ENCODE data around the gene KIRREL3. TPM values are rescaled to one million over a fixed set of nuclear protein-coding genes. Genes with fewer than 3 reads are reported as not detected.

Gene KIRREL3
- total and polyA plus RNA-seq, 2 donors (not counting 3 experiments of a cell fraction or from before 2014, with no cell fraction given), result not detected

DNA sequence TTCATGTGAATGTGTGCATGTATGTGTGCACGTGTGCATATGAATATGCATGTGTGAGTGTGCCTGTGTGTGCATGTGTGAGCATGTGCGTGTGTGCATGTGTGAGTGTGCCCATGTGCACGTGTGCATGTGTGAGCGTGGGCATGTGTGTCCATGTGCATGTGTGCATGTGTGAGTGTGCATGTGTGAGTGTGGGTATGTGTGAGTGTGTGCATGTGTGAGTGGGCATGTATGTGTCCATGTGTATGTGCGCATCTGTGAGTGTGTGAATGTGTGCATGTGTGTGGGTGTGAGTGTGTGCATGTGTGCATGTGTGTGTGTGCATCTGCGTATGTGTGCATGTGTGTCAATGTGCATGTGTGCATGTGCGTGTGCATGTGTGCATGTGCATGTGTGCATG, 550.4 kb downstream of the KIRREL3 start:
- intact Hi-C loops (cut with micrococcal nuclease), result no loop called here
- no peak overlapping the region for H2AFZ ChIP-seq (ENCODE audit: low read depth, low read length)
- no peaks in the 10 kb centered on the region for H3K79me2 ChIP-seq (ENCODE audit: control insufficient read depth, insufficient read depth, low read length)
- peaks cover 0 to 3% of the 10 kb centered on the region in 2 experiments for H3K27me3 ChIP-seq (ENCODE audit: control insufficient read depth in 2 of 2, insufficient read depth in 2 of 2, low read length in 2 of 2)
- H3K9ac ChIP-seq (replicated peaks; ENCODE audit: extremely low read depth, insufficient read depth, low read length), result no peak overlapping the region
- DNase-seq (ENCODE audit: low read depth, low spot score) (no peak), FAIRE-seq (no peak)
- POLR2A ChIA-PET, result no interaction called here
- H3K4me3 ChIP-seq (replicated peaks in 1 of 3; ENCODE audit: insufficient read depth in 1 of 3, low read depth in 1 of 3, low read length in 3 of 3), result no peak overlapping the region
- no peaks in the 10 kb centered on the region for H3K9me3 ChIP-seq (replicated peaks; ENCODE audit: control insufficient read depth, insufficient read depth, low read length)
- H3K4me1 ChIP-seq (ENCODE audit: control insufficient read depth, extremely low read depth, insufficient read depth, low read length), result no peaks in the 10 kb centered on the region
- no peak overlapping the region for H3K27ac ChIP-seq (ENCODE audit: insufficient read depth, low read depth, low read length)
- no peaks in the 10 kb centered on the region for H4K20me1 ChIP-seq (replicated peaks; ENCODE audit: control insufficient read depth, extremely low read depth, insufficient read depth, low read length)
- no peak overlapping the region for H3K4me2 ChIP-seq (ENCODE audit: insufficient read depth, low read length)
- TF ChIP-seq MYC (IDR thresholded peaks at IDR 0.05; ENCODE audit: low read depth, low read length), result no peak
- TF ChIP-seq, protein P1, sequence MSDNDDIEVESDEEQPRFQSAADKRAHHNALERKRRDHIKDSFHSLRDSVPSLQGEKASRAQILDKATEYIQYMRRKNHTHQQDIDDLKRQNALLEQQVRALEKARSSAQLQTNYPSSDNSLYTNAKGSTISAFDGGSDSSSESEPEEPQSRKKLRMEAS (IDR thresholded peaks at IDR 0.05; ENCODE audit: insufficient read depth, insufficient read length), result no peak
- dilution Hi-C loops (cut with MboI; ENCODE audit: extremely low pct_ligation_motif_present, low sequenced_read_pairs), result no loop called here
- CTCF ChIA-PET, result no interaction called here
- no peaks in the 10 kb centered on the region for H3K9me1 ChIP-seq (replicated peaks; ENCODE audit: control insufficient read depth, extremely low read depth, insufficient read depth, low read length)
- H3K36me3 ChIP-seq (ENCODE audit: control insufficient read depth in 2 of 2, extremely low read depth in 1 of 2, insufficient read depth in 2 of 2, low read length in 2 of 2), result no peaks in the 10 kb centered on the region
- no TSS peak for BruUV-seq (replicated peaks)

DNA sequence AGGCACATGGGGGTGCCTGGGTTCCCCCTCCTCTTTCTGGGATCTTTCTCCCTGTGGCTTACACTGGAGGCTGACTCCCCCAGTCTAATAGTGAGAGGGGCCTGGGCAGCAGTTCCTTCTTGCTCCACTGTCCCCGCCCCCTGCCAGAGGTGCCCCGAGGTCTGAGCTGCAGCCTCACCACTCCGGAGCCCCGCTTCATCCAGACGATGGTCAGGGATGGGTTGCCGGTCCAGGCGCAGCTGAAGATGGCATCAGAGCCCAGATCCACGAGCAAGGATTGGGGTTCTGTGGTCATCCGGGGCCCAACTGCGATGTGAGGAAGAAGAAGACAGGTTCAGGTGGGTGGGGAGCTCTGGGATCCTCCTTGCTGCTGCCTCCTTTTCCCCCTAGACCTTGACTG, 554.0 kb downstream of the KIRREL3 start:
- FAIRE-seq (no peak), DNase-seq (ENCODE audit: low read depth, low spot score) (no peak)
- Histone ChIP-seq H3K4me1 (ENCODE audit: control insufficient read depth, extremely low read depth, insufficient read depth, low read length) (no peaks in the 10 kb centered on the region), H3K36me3 (ENCODE audit: control insufficient read depth in 2 of 2, extremely low read depth in 1 of 2, insufficient read depth in 2 of 2, low read length in 2 of 2) (no peaks in the 10 kb centered on the region), H3K4me3 (replicated peaks in 1 of 3; ENCODE audit: insufficient read depth in 1 of 3, low read depth in 1 of 3, low read length in 3 of 3) (no peak overlapping the region), H3K9me3 (replicated peaks; ENCODE audit: control insufficient read depth, insufficient read depth, low read length) (no peaks in the 10 kb centered on the region), H3K27ac (ENCODE audit: insufficient read depth, low read depth, low read length) (no peak overlapping the region), H3K27me3 (ENCODE audit: control insufficient read depth in 2 of 2, insufficient read depth in 2 of 2, low read length in 2 of 2) (no peaks in the 10 kb centered on the region), H3K4me2 (ENCODE audit: insufficient read depth, low read length) (no peak overlapping the region), H2AFZ (ENCODE audit: low read depth, low read length) (no peak overlapping the region), H3K9me1 (replicated peaks; ENCODE audit: control insufficient read depth, extremely low read depth, insufficient read depth, low read length) (no peaks in the 10 kb centered on the region), H3K9ac (replicated peaks; ENCODE audit: extremely low read depth, insufficient read depth, low read length) (no peak overlapping the region), H3K79me2 (ENCODE audit: control insufficient read depth, insufficient read depth, low read length) (no peaks in the 10 kb centered on the region), H4K20me1 (replicated peaks; ENCODE audit: control insufficient read depth, extremely low read depth, insufficient read depth, low read length) (no peaks in the 10 kb centered on the region)
- dilution Hi-C loops (cut with MboI; ENCODE audit: extremely low pct_ligation_motif_present, low sequenced_read_pairs) (no loop called here), intact Hi-C loops (cut with micrococcal nuclease) (no loop called here)
- BruUV-seq (replicated peaks), result no TSS peak
- CTCF ChIA-PET, result interaction anchor here (0.8 to 10.1 kb wide), 4 partner anchors 10 to 1711 kb away, joined by 3 to 231 read pairs (median 3); no protein-coding TSS in a partner anchor
- TF ChIP-seq, protein P1 (IDR thresholded peaks at IDR 0.05; ENCODE audit: insufficient read depth, insufficient read length), result no peak
- TF ChIP-seq EZH2 (IDR thresholded peaks at IDR 0.05; ENCODE audit: borderline replicate concordance, low read depth, low read length, severe bottlenecking), result no peak
- TF ChIP-seq GATA2 (IDR thresholded peaks at IDR 0.05; ENCODE audit: insufficient read depth, insufficient read length, low read depth, low read length), result no peak
- TF ChIP-seq, protein P2, sequence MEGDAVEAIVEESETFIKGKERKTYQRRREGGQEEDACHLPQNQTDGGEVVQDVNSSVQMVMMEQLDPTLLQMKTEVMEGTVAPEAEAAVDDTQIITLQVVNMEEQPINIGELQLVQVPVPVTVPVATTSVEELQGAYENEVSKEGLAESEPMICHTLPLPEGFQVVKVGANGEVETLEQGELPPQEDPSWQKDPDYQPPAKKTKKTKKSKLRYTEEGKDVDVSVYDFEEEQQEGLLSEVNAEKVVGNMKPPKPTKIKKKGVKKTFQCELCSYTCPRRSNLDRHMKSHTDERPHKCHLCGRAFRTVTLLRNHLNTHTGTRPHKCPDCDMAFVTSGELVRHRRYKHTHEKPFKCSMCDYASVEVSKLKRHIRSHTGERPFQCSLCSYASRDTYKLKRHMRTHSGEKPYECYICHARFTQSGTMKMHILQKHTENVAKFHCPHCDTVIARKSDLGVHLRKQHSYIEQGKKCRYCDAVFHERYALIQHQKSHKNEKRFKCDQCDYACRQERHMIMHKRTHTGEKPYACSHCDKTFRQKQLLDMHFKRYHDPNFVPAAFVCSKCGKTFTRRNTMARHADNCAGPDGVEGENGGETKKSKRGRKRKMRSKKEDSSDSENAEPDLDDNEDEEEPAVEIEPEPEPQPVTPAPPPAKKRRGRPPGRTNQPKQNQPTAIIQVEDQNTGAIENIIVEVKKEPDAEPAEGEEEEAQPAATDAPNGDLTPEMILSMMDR (IDR thresholded peaks at IDR 0.05; ENCODE audit: extremely low read depth in 1 of 2, insufficient read depth in 1 of 2, low read depth in 1 of 2, low read length in 2 of 2), result no peak
- no peak for TF ChIP-seq POLR2A (IDR thresholded peaks at IDR 0.05; ENCODE audit: low read depth, low read length)
- POLR2A ChIA-PET, result no interaction called here

Measured in endothelial cell of umbilical vein (primary cell).